NB4 (cell line): ENCODE results near the gene SEMA3G.

Source experiments
- POLR2A ChIP-seq: IDR thresholded peaks from 2 replicates; pipeline ENCODE4 v1.6.1; 2011; ENCODE audit warnings: mild to moderate bottlenecking; ENCODE audit not compliant: insufficient read length; ENCODE audit errors: extremely low read depth
- TF ChIP-seq, protein P1 (sequence below): IDR thresholded peaks from one replicate; pipeline ENCODE4 v1.5.1; 2012; ENCODE audit warnings: low read depth, low read length

DNA sequence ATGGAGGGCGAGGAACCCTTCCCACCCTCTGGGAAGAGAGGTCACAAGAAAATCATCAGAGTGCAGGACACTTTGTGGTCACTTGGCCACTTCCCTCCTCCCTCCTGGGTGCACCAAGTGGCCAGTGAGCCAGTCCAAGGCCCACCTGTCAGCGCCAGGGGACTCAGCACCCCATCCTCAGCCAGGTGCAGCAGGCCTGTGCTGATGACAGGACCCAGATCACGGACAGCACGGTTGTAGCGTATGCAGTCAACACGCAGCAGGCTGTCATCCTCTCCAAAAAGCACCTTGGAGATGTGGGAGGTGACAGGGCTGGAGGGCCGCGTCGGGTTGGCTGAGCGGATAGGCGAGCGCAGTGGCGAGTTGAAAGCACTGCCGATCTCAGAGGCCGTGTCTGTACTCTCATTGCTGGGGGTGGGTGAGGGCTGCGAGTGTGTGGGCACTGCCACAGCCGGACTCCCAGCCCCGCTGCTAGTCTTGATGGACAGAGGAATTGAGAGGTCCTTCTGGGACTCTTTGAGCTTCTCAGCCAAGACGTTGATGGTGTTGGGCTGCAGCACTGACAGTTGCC is 41.5 kb downstream of the SEMA3G start:
- TF ChIP-seq POLR2A: no peak
- TF ChIP-seq, protein P1, sequence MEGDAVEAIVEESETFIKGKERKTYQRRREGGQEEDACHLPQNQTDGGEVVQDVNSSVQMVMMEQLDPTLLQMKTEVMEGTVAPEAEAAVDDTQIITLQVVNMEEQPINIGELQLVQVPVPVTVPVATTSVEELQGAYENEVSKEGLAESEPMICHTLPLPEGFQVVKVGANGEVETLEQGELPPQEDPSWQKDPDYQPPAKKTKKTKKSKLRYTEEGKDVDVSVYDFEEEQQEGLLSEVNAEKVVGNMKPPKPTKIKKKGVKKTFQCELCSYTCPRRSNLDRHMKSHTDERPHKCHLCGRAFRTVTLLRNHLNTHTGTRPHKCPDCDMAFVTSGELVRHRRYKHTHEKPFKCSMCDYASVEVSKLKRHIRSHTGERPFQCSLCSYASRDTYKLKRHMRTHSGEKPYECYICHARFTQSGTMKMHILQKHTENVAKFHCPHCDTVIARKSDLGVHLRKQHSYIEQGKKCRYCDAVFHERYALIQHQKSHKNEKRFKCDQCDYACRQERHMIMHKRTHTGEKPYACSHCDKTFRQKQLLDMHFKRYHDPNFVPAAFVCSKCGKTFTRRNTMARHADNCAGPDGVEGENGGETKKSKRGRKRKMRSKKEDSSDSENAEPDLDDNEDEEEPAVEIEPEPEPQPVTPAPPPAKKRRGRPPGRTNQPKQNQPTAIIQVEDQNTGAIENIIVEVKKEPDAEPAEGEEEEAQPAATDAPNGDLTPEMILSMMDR: no peak
